ENCODE measurements around the gene EIF4EBP3.
A peak's percentile ranks its signal among the peaks of the same experiment; 100 is the strongest.

Gene EIF4EBP3

GRCh38 chr5:140547508-140548299 lies at the start of gene EIF4EBP3:
Gene EIF4EBP3, plus strand, starts transcription at chr5:140547662. Its CDS starts 76 bp downstream, at chr5:140547738.
- DNase-seq (ENCODE audit: low read depth), result peak; percentile 92

GRCh38 chr5:140497897-140498296 lies 49.6 kb upstream of the EIF4EBP3 start:
- no peak for DNase-seq (ENCODE audit: low read depth)

- no peak for DNase-seq (ENCODE audit: low read depth)
Observed at GRCh38 chr5:140498591-140498990, 48.9 kb upstream of the EIF4EBP3 start.

- no peak for DNase-seq (ENCODE audit: low read depth)
Observed at GRCh38 chr5:140502834-140503233, 44.6 kb upstream of the EIF4EBP3 start.

GRCh38 chr5:140509898-140510297 lies 37.6 kb upstream of the EIF4EBP3 start:
- no peak for DNase-seq (ENCODE audit: low read depth)

- DNase-seq (ENCODE audit: low read depth), result no peak
Observed at GRCh38 chr5:140513124-140513523, 34.3 kb upstream of the EIF4EBP3 start.

- no peak for DNase-seq (ENCODE audit: low read depth)
Observed at GRCh38 chr5:140524003-140524402, 23.5 kb upstream of the EIF4EBP3 start.

GRCh38 chr5:140540227-140540626 lies 7.2 kb upstream of the EIF4EBP3 start:
- DNase-seq (ENCODE audit: low read depth), result no peak

- no peak for DNase-seq (ENCODE audit: low read depth)
Observed at GRCh38 chr5:140542972-140543371, 4.5 kb upstream of the EIF4EBP3 start.

- DNase-seq (ENCODE audit: low read depth), result no peak
Observed at GRCh38 chr5:140544986-140545385, 2.5 kb upstream of the EIF4EBP3 start.

GRCh38 chr5:140545606-140546005 lies 1.9 kb upstream of the EIF4EBP3 start:
- DNase-seq (ENCODE audit: low read depth), result no peak

GRCh38 chr5:140546851-140547507 lies 483 bp upstream of the EIF4EBP3 start:
- DNase-seq (ENCODE audit: low read depth), result no peak

- no peak for DNase-seq (ENCODE audit: low read depth)
Observed at GRCh38 chr5:140548300-140548688, 832 bp downstream of the EIF4EBP3 start.

GRCh38 chr5:140548791-140549190 lies 1.3 kb downstream of the EIF4EBP3 start:
- DNase-seq (ENCODE audit: low read depth), result no peak

- DNase-seq (ENCODE audit: low read depth), result no peak
Observed at GRCh38 chr5:140549237-140550144, 2.0 kb downstream of the EIF4EBP3 start.

- no peak for DNase-seq (ENCODE audit: low read depth)
Observed at GRCh38 chr5:140550147-140551079, 3.0 kb downstream of the EIF4EBP3 start.

- no peak for DNase-seq (ENCODE audit: low read depth)
Observed at GRCh38 chr5:140551872-140552271, 4.4 kb downstream of the EIF4EBP3 start.

GRCh38 chr5:140553657-140554056 lies 6.2 kb downstream of the EIF4EBP3 start:
- DNase-seq (ENCODE audit: low read depth), result no peak

GRCh38 chr5:140554454-140554853 lies 7.0 kb downstream of the EIF4EBP3 start:
- DNase-seq (ENCODE audit: low read depth), result no peak

GRCh38 chr5:140555747-140556312 lies 8.4 kb downstream of the EIF4EBP3 start:
- no peak for DNase-seq (ENCODE audit: low read depth)

GRCh38 chr5:140556438-140556837 lies 9.0 kb downstream of the EIF4EBP3 start:
- no peak for DNase-seq (ENCODE audit: low read depth)

Measured in GM04504 (cell line).